ENCODE measurements around the gene AP3S1.

AP3S1 gene

GRCh38 chr5:115888027-115888426, 46.3 kb downstream of the AP3S1 start:
- no peak overlapping the region for H3K4me2 ChIP-seq (ENCODE audit: low read length)
- H3K27me3 ChIP-seq (ENCODE audit: control insufficient read depth, insufficient read depth, low read length) = no peaks in the 10 kb centered on the region
- no peak overlapping the region for H3K27ac ChIP-seq
- H3K9me3 ChIP-seq (ENCODE audit: control insufficient read depth, low read length) = no peaks in the 10 kb centered on the region
- H3K4me3 ChIP-seq (ENCODE audit: low read depth, low read length) = no peak overlapping the region
- TF ChIP-seq CTCF (IDR thresholded peaks at IDR 0.05) = no peak
- H2AFZ ChIP-seq = no peak overlapping the region
- no peaks in the 10 kb centered on the region for H3K36me3 ChIP-seq (ENCODE audit: control insufficient read depth, insufficient read depth, low read length)
- H3K79me2 ChIP-seq = no peaks in the 10 kb centered on the region
- H3K9ac ChIP-seq = no peak overlapping the region
- no peaks in the 10 kb centered on the region for H3K4me1 ChIP-seq

- no peak overlapping the region for H3K4me3 ChIP-seq (ENCODE audit: low read depth, low read length)
- TF ChIP-seq CTCF (IDR thresholded peaks at IDR 0.05) = no peak
- no peaks in the 10 kb centered on the region for H3K36me3 ChIP-seq (ENCODE audit: control insufficient read depth, insufficient read depth, low read length)
- H3K9ac ChIP-seq = no peak overlapping the region
- no peaks in the 10 kb centered on the region for H3K4me1 ChIP-seq
- no peak overlapping the region for H3K4me2 ChIP-seq (ENCODE audit: low read length)
- H2AFZ ChIP-seq = no peak overlapping the region
- H3K27ac ChIP-seq = no peak overlapping the region
- H3K9me3 ChIP-seq (ENCODE audit: control insufficient read depth, low read length) = no peaks in the 10 kb centered on the region
- no peaks in the 10 kb centered on the region for H3K27me3 ChIP-seq (ENCODE audit: control insufficient read depth, insufficient read depth, low read length)
- no peaks in the 10 kb centered on the region for H3K79me2 ChIP-seq
These were observed 50.3 kb downstream of the AP3S1 start for GRCh38 chr5:115892021-115892420.

- no peak overlapping the region for H3K9ac ChIP-seq
- H3K9me3 ChIP-seq (ENCODE audit: control insufficient read depth, low read length) = no peaks in the 10 kb centered on the region
- H2AFZ ChIP-seq = no peak overlapping the region
- TF ChIP-seq CTCF (IDR thresholded peaks at IDR 0.05) = no peak
- no peak overlapping the region for H3K4me2 ChIP-seq (ENCODE audit: low read length)
- no peaks in the 10 kb centered on the region for H3K27me3 ChIP-seq (ENCODE audit: control insufficient read depth, insufficient read depth, low read length)
- no peaks in the 10 kb centered on the region for H3K79me2 ChIP-seq
- H3K4me1 ChIP-seq = no peaks in the 10 kb centered on the region
- no peaks in the 10 kb centered on the region for H3K36me3 ChIP-seq (ENCODE audit: control insufficient read depth, insufficient read depth, low read length)
- no peak overlapping the region for H3K4me3 ChIP-seq (ENCODE audit: low read depth, low read length)
- no peak overlapping the region for H3K27ac ChIP-seq
These were observed 52.6 kb downstream of the AP3S1 start for GRCh38 chr5:115894342-115894741.

- Histone ChIP-seq H3K79me2 (no peaks in the 10 kb centered on the region), H3K9ac (no peak overlapping the region), H3K4me2 (ENCODE audit: low read length) (no peak overlapping the region), H3K27me3 (ENCODE audit: control insufficient read depth, insufficient read depth, low read length) (no peaks in the 10 kb centered on the region), H3K4me3 (ENCODE audit: low read depth, low read length) (no peak overlapping the region), H2AFZ (no peak overlapping the region), H3K27ac (no peak overlapping the region), H3K9me3 (ENCODE audit: control insufficient read depth, low read length) (no peaks in the 10 kb centered on the region), H3K4me1 (no peaks in the 10 kb centered on the region), H3K36me3 (ENCODE audit: control insufficient read depth, insufficient read depth, low read length) (no peaks in the 10 kb centered on the region)
- TF ChIP-seq CTCF (IDR thresholded peaks at IDR 0.05) = no peak
These were observed 54.1 kb downstream of the AP3S1 start for GRCh38 chr5:115895821-115896220.

GRCh38 chr5:115898656-115899055, 56.9 kb downstream of the AP3S1 start:
- H3K9ac ChIP-seq = no peak overlapping the region
- H2AFZ ChIP-seq = no peak overlapping the region
- H3K4me2 ChIP-seq (ENCODE audit: low read length) = no peak overlapping the region
- H3K4me1 ChIP-seq = no peaks in the 10 kb centered on the region
- no peaks in the 10 kb centered on the region for H3K36me3 ChIP-seq (ENCODE audit: control insufficient read depth, insufficient read depth, low read length)
- H3K79me2 ChIP-seq = no peaks in the 10 kb centered on the region
- H3K4me3 ChIP-seq (ENCODE audit: low read depth, low read length) = no peak overlapping the region
- no peaks in the 10 kb centered on the region for H3K9me3 ChIP-seq (ENCODE audit: control insufficient read depth, low read length)
- no peak for TF ChIP-seq CTCF (IDR thresholded peaks at IDR 0.05)
- no peak overlapping the region for H3K27ac ChIP-seq
- H3K27me3 ChIP-seq (ENCODE audit: control insufficient read depth, insufficient read depth, low read length) = no peaks in the 10 kb centered on the region

All from parathyroid adenoma (tissue), 2 donors.